Smooth muscle cell (in vitro differentiated cells): ENCODE data around the gene KIF4A. TPM values are rescaled to one million over a fixed set of nuclear protein-coding genes. Genes with fewer than 3 reads are reported as not detected.

Source experiments
- DNase-seq: peaks from one replicate; lab custom pipeline; 2025; ENCODE audit not compliant: unreplicated experiment; lab: John Stamatoyannopoulos, UW
- H2AFZ ChIP-seq: fragments of 200-600 bp; sonication (generic); 2 replicates; pipeline ENCODE4 v1.6.0; 2016; ENCODE audit warnings: antibody characterized with exemption, low read depth, mild to moderate bottlenecking
- H3F3A ChIP-seq: fragments of 200-600 bp; sonication (generic); 2 replicates; pipeline ENCODE4 v1.6.0; 2017; ENCODE audit warnings: antibody characterized with exemption, low read depth
- H3K27ac ChIP-seq: fragments of 200-600 bp; sonication (generic); 2 replicates; pipeline ENCODE4 v1.5.1; 2016; ENCODE audit warnings: low read depth, mild to moderate bottlenecking
- H3K27me3 ChIP-seq: fragments of 200-600 bp; sonication (generic); 2 replicates; pipeline ENCODE4 v1.6.1; 2016; ENCODE audit warnings: low read depth, mild to moderate bottlenecking
- H3K36me3 ChIP-seq: fragments of 200-600 bp; sonication (generic); 2 replicates; pipeline ENCODE4 v1.5.1; 2016; ENCODE audit warnings: low read depth
- H3K4me1 ChIP-seq: fragments of 200-600 bp; sonication (generic); 2 replicates; pipeline ENCODE4 v1.5.1; 2016; ENCODE audit warnings: low read depth
- H3K4me2 ChIP-seq: fragments of 200-600 bp; sonication (generic); 2 replicates; pipeline ENCODE4 v1.6.0; 2016; ENCODE audit warnings: mild to moderate bottlenecking
- H3K4me3 ChIP-seq: fragments of 200-600 bp; sonication (generic); 2 replicates; pipeline ENCODE4 v1.5.1; 2016; ENCODE audit warnings: mild to moderate bottlenecking
- H3K79me2 ChIP-seq: fragments of 200-600 bp; sonication (generic); 2 replicates; pipeline ENCODE4 v1.6.0; 2016; ENCODE audit warnings: low read depth, mild to moderate bottlenecking
- H3K9ac ChIP-seq: fragments of 200-600 bp; sonication (generic); 2 replicates; pipeline ENCODE4 v1.6.0; 2016; ENCODE audit warnings: low read depth
- H3K9me3 ChIP-seq: fragments of 200-600 bp; sonication (generic); replicated peaks from 2 replicates; pipeline ENCODE4 v1.5.1; 2016; ENCODE audit warnings: low read depth
- H4K20me1 ChIP-seq: fragments of 200-600 bp; sonication (generic); 2 replicates; pipeline ENCODE4 v1.6.0; 2016; ENCODE audit warnings: low read depth
- WGBS: methylation state at CpG from one replicate; pipeline ENCODE4 v1.1.7; 2016; ENCODE audit warnings: low lambda C conversion rate; 5-methylcytosine and 5-hydroxymethylcytosine counted together
- polyA plus RNA-seq: library from polyadenylated mRNA; unstranded; fragments of >200 nt; fragmentation: Nextera tagmentation; extraction: Ambion mirVana; gene quantifications from 2 replicates; pipeline ENCODE4 v1.2.1, GENCODE V29; 2016
- total RNA-seq: library from RNA; depleted of rRNA; stranded (reverse); fragments of >200 nt; gene quantifications from 2 replicates; pipeline ENCODE4 v1.2.3, GENCODE V29; 2014
- TF ChIP-seq, protein P1 (sequence below): fragments of 200-600 bp; sonication (generic); IDR thresholded peaks from 2 replicates; pipeline ENCODE4 v1.5.1; 2017; ENCODE audit warnings: borderline replicate concordance, mild to moderate bottlenecking, antibody characterized with exemption; ENCODE audit not compliant: insufficient read depth, poor library complexity, severe bottlenecking

The KIF4A gene
- total and polyA plus RNA-seq, 2 experiments from 2014 or later = 1.8 to 5.9 TPM

- H2AFZ ChIP-seq = no peak overlapping the region
- peak overlapping the region; percentile 83 for H3K4me2 ChIP-seq
- no peaks in the 10 kb centered on the region for H3K27me3 ChIP-seq
- H3K4me1 ChIP-seq = no peaks in the 10 kb centered on the region
- no peaks in the 10 kb centered on the region for H3K79me2 ChIP-seq
- peak overlapping the region; percentile 56 for H3K4me3 ChIP-seq
- no peaks in the 10 kb centered on the region for H3K9me3 ChIP-seq
- H4K20me1 ChIP-seq = no peaks in the 10 kb centered on the region
- no peak overlapping the region for H3K27ac ChIP-seq
- H3K9ac ChIP-seq = no peak overlapping the region
- H3F3A ChIP-seq = no peaks in the 10 kb centered on the region
- WGBS = 64% methylated on average over 5 of the region's 5 CpGs
- TF ChIP-seq, protein P1, sequence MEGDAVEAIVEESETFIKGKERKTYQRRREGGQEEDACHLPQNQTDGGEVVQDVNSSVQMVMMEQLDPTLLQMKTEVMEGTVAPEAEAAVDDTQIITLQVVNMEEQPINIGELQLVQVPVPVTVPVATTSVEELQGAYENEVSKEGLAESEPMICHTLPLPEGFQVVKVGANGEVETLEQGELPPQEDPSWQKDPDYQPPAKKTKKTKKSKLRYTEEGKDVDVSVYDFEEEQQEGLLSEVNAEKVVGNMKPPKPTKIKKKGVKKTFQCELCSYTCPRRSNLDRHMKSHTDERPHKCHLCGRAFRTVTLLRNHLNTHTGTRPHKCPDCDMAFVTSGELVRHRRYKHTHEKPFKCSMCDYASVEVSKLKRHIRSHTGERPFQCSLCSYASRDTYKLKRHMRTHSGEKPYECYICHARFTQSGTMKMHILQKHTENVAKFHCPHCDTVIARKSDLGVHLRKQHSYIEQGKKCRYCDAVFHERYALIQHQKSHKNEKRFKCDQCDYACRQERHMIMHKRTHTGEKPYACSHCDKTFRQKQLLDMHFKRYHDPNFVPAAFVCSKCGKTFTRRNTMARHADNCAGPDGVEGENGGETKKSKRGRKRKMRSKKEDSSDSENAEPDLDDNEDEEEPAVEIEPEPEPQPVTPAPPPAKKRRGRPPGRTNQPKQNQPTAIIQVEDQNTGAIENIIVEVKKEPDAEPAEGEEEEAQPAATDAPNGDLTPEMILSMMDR = no peak
- no peaks in the 10 kb centered on the region for H3K36me3 ChIP-seq
- no peak for DNase-seq
Observed at GRCh38 chrX:70453024-70453618, 163.2 kb downstream of the KIF4A start.

DNA sequence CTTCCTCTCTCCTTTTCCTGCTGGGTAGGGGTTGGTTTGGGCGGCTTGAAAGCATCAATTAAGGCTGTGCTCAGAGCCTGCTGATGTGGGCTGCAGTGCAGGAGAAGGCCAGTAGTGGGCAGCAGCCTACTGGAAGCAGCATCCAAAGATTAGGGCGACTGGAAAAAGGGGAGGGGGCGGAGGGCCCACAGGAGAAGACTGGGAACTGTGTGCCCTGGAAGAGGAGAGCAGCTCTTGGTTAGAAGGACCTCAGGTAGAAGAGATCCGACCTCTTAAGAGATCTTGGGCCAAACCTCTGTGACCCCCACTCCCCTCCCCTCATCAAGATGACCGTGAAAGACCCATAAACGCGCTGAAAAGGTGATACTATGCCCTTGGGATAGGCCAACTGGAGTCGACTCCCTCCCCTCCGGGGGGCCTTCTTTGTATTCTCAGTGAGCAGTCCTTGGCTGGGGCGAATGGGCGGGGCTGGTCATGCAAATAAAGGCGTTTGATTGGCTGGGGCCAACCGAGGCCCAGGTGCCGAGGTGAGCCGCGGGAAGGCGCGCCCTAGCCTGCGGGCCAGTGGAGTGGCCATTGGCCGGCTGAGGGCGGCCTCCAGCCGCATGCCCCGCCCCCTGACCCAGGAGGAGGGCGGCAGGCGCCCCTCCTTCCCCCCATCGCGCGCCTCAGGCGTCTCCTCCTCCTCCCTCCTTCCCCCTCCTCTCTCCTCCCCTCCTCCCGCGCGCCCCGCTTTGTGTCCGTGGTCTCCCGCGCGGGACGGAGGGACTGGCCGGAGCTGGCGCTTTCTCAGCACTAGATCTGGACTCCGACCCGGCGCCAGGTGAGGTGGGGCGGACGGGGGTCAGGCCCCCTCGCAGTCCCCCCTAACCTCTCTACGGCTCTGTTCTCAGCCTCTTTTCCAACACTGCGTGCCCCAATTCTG, 164.8 kb downstream of the KIF4A start:
- H4K20me1 ChIP-seq = no peaks in the 10 kb centered on the region
- H3K79me2 ChIP-seq = no peaks in the 10 kb centered on the region
- 42% methylated on average over 21 of the region's 48 CpGs for WGBS
- DNase-seq = peak; percentile 52
- no peaks in the 10 kb centered on the region for H3F3A ChIP-seq
- no peaks in the 10 kb centered on the region for H3K4me1 ChIP-seq
- TF ChIP-seq, protein P1 = peak; percentile 62
- H3K4me2 ChIP-seq = peak overlapping the region; percentile 89
- peak overlapping the region; percentile 66 for H2AFZ ChIP-seq
- H3K36me3 ChIP-seq = no peaks in the 10 kb centered on the region
- H3K27ac ChIP-seq = no peak overlapping the region
- H3K9me3 ChIP-seq = no peaks in the 10 kb centered on the region
- peak overlapping the region; percentile 67 for H3K4me3 ChIP-seq
- peak overlapping the region; percentile 73 for H3K9ac ChIP-seq
- no peaks in the 10 kb centered on the region for H3K27me3 ChIP-seq

GRCh38 chrX:70455366-70456202, 165.7 kb downstream of the KIF4A start:
- Histone ChIP-seq H3K9ac (peak overlapping the region; percentile 73), H3K4me1 (no peaks in the 10 kb centered on the region), H3K9me3 (no peaks in the 10 kb centered on the region), H3K36me3 (no peaks in the 10 kb centered on the region), H3K4me2 (peak overlapping the region; percentile 89), H3K4me3 (peak overlapping the region; percentile 67), H3F3A (no peaks in the 10 kb centered on the region), H3K27me3 (no peaks in the 10 kb centered on the region), H3K79me2 (no peaks in the 10 kb centered on the region), H2AFZ (peak overlapping the region; percentile 66), H3K27ac (no peak overlapping the region), H4K20me1 (no peaks in the 10 kb centered on the region)
- no peak for DNase-seq
- 41% methylated on average over 28 of the region's 32 CpGs for WGBS
- TF ChIP-seq, protein P1 = no peak
